HL-60 (cell line): ENCODE measurements around the gene CCL17.

Experiments used
- CTCF ChIP-seq: IDR thresholded peaks from one replicate; pipeline ENCODE4 v1.5.1; 2011; ENCODE audit warnings: low read length, control low read depth, inconsistent platforms; ENCODE audit not compliant: insufficient read depth
- POLR2AphosphoS5 ChIP-seq: IDR thresholded peaks from 2 replicates; pipeline ENCODE4 v1.6.1; 2012; ENCODE audit warnings: low read depth
- TF ChIP-seq, protein P1 (sequence below): IDR thresholded peaks from 2 replicates; pipeline ENCODE4 v1.6.1; 2012; ENCODE audit warnings: low read depth; ENCODE audit not compliant: insufficient replicate concordance

DNA sequence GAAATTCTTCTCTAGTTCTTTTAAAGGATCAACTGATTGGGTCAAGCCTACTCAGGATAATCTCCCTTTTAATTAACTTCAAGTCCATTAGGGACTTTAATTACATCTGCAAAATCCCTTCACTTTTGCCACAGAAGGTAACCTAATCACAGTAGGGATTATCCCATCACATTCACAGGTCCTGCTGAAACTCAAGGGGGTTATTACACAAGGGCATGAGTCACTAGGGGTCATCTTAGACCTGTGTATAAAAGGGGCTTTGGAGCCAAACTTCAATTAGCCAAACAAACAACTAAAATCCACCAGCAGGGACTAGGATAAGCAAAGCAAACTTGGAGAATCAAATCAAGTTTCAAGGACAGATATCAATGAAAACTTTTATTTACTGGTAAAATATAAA is 23.3 kb downstream of the CCL17 start:
- TF ChIP-seq, protein P1, sequence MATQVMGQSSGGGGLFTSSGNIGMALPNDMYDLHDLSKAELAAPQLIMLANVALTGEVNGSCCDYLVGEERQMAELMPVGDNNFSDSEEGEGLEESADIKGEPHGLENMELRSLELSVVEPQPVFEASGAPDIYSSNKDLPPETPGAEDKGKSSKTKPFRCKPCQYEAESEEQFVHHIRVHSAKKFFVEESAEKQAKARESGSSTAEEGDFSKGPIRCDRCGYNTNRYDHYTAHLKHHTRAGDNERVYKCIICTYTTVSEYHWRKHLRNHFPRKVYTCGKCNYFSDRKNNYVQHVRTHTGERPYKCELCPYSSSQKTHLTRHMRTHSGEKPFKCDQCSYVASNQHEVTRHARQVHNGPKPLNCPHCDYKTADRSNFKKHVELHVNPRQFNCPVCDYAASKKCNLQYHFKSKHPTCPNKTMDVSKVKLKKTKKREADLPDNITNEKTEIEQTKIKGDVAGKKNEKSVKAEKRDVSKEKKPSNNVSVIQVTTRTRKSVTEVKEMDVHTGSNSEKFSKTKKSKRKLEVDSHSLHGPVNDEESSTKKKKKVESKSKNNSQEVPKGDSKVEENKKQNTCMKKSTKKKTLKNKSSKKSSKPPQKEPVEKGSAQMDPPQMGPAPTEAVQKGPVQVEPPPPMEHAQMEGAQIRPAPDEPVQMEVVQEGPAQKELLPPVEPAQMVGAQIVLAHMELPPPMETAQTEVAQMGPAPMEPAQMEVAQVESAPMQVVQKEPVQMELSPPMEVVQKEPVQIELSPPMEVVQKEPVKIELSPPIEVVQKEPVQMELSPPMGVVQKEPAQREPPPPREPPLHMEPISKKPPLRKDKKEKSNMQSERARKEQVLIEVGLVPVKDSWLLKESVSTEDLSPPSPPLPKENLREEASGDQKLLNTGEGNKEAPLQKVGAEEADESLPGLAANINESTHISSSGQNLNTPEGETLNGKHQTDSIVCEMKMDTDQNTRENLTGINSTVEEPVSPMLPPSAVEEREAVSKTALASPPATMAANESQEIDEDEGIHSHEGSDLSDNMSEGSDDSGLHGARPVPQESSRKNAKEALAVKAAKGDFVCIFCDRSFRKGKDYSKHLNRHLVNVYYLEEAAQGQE = no peak
- TF ChIP-seq POLR2AphosphoS5 = no peak
- no peak for TF ChIP-seq CTCF
